SKM-1 treated with dmso at 0.1 percent for 144 hours (cell line): ENCODE results near the gene NEMP2.

Source experiments
- DNase-seq: peaks from one replicate; lab custom pipeline; 2025; ENCODE audit not compliant: unreplicated experiment; lab: John Stamatoyannopoulos, UW

The NEMP2 gene

DNA sequence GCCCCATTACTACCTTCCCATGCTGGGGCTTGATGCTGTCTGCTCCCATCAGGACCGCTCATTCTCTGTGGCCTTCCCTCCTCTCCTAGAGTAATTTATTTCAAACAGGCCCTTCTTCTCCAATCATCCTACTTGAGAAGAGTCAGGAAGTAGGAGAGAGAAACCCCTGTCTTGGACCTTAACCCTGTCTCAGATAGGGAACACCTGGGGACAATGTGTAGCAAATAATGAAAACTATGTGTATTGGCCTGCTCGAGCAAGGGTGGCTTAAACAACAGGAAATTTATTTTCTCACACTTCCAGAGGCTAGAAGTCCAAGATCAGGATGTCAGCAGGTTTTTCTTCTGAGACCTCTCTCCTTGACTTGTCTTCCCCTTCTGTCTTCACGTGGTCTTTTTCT is 26.6 kb upstream of the NEMP2 start:
- DNase-seq: no peak

- DNase-seq: no peak
These were observed 20.0 kb upstream of the NEMP2 start for GRCh38 chr2:190554357-190555006.

DNA sequence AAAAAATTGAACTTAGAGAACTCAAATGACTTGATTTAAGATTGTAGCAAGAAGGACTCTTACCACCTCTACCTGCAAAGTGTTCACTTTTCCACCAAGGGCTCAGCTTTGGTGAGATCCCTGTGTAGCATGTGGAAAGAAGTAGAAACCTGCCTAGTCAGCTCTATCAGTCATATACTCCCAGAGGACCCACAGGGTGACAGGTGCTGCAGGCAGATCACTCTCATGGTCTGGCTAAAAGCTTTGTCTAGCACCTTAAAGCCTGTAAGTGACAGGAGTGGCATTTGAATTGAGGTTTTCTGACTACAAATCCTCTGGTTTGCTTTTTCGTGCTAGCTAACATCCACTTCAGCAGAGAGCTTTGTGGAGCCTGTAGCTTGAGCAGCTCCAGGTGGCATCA is 18.7 kb upstream of the NEMP2 start:
- no peak for DNase-seq

GRCh38 chr2:190551928-190552327 is 17.4 kb upstream of the NEMP2 start:
- DNase-seq: peak; percentile 87

GRCh38 chr2:190550137-190550536 is 15.6 kb upstream of the NEMP2 start:
- DNase-seq: no peak

- no peak for DNase-seq
These were observed 13.4 kb upstream of the NEMP2 start for GRCh38 chr2:190547886-190548285.

GRCh38 chr2:190546734-190547133 is 12.2 kb upstream of the NEMP2 start:
- no peak for DNase-seq

- no peak for DNase-seq
These were observed 11.2 kb upstream of the NEMP2 start for GRCh38 chr2:190545555-190546385.

GRCh38 chr2:190545093-190545492 is 10.6 kb upstream of the NEMP2 start:
- no peak for DNase-seq

DNA sequence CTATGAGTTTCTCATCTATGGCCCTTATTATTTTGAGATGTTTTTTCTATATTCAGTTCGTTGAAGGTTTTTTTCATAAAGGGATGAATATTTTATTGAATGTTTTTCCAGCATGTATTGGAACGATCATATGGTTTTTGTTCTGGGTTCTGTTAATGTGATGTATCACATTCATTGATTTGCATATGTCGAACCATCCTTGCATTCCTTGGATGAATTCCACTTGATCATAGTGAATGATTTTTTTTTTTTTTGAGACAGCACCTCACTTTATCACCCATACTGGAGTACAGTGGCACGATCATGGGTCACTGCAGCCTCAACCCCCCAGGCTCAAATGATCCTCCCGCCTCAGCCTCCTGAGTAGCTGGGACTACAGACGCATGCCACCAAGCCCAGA is 5.5 kb upstream of the NEMP2 start:
- DNase-seq: no peak

- no peak for DNase-seq
These were observed 3.7 kb upstream of the NEMP2 start for GRCh38 chr2:190538201-190538600.

GRCh38 chr2:190537765-190538164 is 3.2 kb upstream of the NEMP2 start:
- no peak for DNase-seq

- DNase-seq: no peak
These were observed 1.1 kb upstream of the NEMP2 start for GRCh38 chr2:190535586-190535985.

- no peak for DNase-seq
These were observed 558 bp upstream of the NEMP2 start for GRCh38 chr2:190535121-190535439.

DNA sequence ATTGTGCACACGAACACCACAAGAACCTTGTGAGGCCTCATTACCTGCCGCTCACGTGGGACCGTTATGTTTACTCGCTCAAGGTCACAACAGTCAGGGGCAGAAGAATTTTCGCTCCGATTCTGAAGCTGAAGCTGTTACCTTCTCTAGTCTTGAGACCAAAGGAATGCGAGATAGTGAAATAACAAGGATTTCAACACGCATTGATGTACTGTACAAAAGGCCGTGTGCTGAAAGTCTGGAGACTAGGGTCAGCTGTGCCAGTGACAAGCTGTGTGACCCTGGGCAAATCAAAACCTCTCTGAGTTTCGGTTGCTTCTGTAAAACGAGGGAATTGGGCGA is 583 bp downstream of the NEMP2 start:
- no peak for DNase-seq

DNA sequence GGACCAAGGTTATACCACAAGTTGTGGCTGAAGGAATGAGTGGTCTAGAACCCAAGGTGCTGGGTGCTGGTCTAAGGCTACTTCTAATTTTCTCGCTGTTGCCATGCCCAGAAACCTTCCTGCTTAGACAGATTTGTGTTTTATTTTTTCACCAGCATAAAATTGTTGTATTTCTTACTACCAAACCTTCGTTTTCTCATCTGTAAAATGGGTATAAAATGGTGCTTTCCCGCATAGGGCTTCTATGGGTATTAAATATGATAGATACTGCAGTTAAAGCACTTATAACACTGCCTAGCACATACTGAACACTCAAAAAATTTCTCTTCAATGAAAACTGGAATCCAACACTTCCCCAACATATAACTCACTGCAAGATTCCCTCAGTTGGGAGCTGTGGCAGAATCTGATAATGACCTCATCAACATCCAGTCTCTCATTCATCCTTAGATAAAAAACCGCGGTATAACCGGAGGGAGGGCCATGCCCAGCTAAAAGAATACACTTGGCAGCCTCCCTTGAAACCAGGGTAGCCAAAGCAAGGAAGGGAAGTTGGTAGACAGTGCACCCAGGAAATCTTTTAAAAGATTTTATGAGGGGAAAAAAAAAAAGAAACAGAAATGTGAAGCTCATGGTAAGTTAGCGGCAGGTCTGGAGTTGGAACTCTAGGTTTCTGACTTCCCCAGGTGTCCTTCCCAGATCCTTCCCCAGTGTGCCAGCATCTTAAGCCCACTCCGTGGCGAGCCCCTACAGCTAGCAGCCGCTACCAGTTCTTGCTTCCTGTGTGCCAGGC is 1.2 kb downstream of the NEMP2 start:
- no peak for DNase-seq

DNA sequence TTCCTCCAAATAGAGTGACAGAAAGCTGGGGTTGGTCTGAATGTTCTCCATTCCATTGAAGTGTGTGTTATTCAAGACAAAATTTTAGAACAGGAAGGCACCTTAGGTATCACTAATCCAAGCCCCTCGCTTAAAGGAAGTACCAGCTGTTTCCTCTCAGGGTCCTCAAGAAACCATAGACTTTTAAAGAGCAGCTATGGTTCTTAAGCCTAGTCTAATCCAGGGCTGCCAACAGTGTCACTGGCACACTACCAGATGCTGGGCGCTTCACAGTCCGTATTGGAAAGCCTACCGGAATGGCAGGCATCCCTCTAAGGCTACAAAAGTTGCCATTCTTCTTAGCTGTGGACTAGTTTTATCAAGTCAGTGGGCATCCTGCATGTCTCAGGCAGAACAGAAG is 1.9 kb downstream of the NEMP2 start:
- DNase-seq: no peak

DNA sequence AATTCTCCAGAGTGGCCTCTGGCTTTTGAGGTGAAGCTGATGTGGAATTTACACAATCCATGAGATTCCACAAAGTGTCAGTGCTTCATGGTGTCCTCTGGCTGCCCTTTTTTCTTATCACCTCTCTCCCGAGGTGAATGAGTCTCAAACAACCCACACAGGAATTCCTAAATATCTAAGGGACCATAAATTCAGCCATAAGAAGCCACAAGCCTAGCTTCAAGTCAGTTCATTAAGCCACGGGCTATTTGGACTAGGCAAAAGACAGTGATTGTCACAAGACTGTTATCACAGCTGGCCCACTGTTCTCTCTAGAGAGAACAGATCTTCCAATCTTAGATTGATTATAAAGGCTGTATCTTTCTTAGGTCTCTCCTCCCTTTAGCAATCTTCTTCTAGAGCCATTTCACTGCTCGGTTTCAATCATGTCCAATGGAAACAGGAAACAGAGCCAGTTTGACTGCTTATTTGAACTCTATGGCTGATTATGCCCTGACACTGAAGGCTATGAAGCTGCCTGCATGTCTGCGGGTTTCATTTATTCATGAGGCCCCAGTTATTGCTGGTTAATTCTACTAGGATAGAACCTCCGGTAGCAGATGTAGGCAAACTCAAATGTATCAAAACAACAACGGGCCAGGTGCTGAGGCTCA is 4.1 kb downstream of the NEMP2 start:
- no peak for DNase-seq

GRCh38 chr2:190529486-190530247 is 4.9 kb downstream of the NEMP2 start:
- DNase-seq: no peak

GRCh38 chr2:190528521-190529001 is 6.0 kb downstream of the NEMP2 start:
- peak; percentile 78 for DNase-seq

- DNase-seq: no peak
These were observed 6.6 kb downstream of the NEMP2 start for GRCh38 chr2:190527918-190528317.
